VCaP (cell line): ENCODE results near the gene GUK1.

ENCODE experiments used
- H3K27ac ChIP-seq: fragments of 450-650 bp; 2 replicates; pipeline ENCODE4 v1.5.1; 2017
- TF ChIP-seq, protein P1 (sequence below): fragments of 450-650 bp; conservative IDR thresholded peaks from 2 replicates; pipeline ENCODE4 v1.5.1; 2017; ENCODE audit warnings: mild to moderate bottlenecking, moderate library complexity

The GUK1 gene

DNA sequence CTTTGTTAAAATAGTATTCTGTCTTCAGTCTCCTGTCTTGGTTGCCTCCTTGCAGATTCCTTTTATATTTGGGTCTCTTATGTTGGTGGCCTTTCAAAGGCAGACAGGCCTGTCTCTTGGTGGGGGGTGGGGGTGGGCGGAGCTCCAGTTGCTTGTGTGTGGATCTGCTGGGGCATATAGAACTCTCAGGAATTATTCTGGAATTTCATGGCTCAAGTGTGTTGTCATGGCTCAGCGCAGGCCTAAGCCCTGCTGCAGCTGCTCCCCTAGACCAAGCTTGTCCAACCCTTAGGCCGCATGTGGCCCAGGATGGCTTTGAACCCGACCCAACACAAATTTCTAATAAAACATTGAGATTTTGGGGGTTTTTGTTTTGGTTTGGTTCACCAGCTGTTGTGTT is 44.9 kb upstream of the GUK1 start:
- TF ChIP-seq, protein P1, sequence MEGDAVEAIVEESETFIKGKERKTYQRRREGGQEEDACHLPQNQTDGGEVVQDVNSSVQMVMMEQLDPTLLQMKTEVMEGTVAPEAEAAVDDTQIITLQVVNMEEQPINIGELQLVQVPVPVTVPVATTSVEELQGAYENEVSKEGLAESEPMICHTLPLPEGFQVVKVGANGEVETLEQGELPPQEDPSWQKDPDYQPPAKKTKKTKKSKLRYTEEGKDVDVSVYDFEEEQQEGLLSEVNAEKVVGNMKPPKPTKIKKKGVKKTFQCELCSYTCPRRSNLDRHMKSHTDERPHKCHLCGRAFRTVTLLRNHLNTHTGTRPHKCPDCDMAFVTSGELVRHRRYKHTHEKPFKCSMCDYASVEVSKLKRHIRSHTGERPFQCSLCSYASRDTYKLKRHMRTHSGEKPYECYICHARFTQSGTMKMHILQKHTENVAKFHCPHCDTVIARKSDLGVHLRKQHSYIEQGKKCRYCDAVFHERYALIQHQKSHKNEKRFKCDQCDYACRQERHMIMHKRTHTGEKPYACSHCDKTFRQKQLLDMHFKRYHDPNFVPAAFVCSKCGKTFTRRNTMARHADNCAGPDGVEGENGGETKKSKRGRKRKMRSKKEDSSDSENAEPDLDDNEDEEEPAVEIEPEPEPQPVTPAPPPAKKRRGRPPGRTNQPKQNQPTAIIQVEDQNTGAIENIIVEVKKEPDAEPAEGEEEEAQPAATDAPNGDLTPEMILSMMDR, result no peak
- H3K27ac ChIP-seq, result no peak overlapping the region

DNA sequence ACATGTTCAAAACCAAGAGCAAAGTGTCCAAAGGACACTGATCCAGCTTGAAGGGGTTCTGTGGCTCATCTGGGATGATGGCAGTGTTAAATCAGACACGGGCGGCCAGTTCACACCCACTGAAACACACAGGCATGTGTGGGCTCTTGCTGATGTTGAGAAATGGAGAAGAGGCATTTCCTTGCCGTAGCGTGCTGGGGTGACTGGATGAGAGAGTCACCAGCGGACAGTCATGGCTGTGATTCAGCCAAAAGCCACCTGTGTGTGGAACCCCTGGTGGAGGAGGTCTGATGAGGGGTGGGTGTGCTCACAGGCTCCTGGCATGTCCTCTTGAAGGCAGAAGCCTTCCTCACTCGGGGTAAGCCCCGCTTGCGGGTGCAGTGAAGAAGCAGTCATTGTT is 44.1 kb upstream of the GUK1 start:
- H3K27ac ChIP-seq, result no peak overlapping the region
- TF ChIP-seq, protein P1, result no peak

DNA sequence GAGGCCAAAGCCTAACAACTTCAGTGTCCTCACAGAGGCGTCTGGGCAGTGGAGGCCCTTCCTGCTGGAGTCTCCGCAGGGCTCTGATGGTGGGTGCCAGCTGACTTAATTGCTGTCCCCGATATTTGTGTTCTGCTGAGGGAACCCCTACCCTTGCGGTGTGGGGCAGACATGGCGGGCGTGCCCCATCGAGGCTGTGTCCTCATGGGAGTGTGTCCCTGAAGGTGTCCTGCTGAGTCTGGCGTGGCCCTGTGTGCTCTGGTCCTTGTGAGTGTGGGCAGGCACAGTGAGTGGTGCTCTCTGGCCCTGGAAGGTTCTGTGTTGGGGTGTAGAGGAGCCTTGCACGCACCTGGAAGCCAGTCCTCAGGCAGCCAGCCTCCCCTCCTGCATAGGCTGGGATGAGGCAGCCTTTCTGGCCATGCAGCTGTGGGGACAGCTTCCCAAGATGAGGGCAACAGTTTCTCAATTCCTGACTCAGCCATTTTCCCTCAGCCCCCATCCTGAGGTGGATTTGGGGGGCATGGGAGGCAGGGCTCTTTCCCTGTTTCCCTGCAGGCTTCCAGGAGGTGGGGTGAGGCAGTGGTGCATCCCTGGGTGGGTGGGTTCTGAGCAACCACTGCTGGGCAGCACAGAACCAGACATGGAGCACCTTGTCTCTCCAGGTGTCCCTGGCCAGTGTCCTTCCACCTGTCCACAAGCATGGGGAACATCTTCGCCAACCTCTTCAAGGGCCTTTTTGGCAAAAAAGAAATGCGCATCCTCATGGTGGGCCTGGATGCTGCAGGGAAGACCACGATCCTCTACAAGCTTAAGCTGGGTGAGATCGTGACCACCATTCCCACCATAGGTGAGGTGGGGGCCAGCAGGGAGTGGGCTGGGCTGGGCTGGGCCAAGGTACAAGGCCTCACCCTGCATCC is 43.4 kb upstream of the GUK1 start:
- no peak overlapping the region for H3K27ac ChIP-seq
- TF ChIP-seq, protein P1, result no peak

- TF ChIP-seq, protein P1, result no peak
- H3K27ac ChIP-seq, result no peak overlapping the region
Observed at GRCh38 chr1:228097333-228098081, 42.6 kb upstream of the GUK1 start.

DNA sequence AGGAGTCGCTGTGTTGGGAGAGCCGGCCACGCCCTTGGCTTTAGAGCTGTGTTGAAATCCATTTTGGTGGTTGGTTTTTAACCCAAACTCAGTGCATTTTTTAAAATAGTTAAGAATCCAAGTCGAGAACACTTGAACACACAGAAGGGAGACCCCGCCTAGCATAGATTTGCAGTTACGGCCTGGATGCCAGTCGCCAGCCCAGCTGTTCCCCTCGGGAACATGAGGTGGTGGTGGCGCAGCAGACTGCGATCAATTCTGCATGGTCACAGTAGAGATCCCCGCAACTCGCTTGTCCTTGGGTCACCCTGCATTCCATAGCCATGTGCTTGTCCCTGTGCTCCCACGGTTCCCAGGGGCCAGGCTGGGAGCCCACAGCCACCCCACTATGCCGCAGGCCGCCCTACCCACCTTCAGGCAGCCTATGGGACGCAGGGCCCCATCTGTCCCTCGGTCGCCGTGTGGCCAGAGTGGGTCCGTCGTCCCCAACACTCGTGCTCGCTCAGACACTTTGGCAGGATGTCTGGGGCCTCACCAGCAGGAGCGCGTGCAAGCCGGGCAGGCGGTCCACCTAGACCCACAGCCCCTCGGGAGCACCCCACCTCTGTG is 41.7 kb upstream of the GUK1 start:
- TF ChIP-seq, protein P1, result no peak
- H3K27ac ChIP-seq, result no peak overlapping the region

DNA sequence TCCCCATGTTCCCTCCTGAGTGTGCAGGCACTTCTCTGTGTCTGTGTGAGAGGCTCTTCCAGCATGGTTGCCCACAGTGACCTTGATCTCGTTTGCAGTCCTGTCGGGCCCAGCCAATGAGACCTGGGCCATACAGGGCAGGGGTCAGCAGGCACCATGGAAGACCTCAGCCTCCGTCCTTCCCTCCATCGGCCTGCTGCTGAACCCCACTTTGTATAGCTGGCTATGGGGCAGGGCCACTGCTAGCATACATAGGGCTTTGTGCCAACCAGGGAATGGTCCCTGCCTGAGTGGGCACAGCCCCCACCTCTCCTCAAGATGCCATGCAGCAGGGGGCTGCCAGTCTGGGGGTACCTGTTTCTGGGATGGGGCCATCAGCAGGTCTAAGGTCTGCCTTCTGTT is 40.7 kb upstream of the GUK1 start:
- TF ChIP-seq, protein P1, result no peak

More for the DNA sequence above, 40.7 kb upstream of the GUK1 start:
- H3K27ac ChIP-seq, result no peak overlapping the region
